Vagina (tissue), 2 donors: ENCODE measurements around the gene NSD2. TPM values are rescaled to one million over a fixed set of nuclear protein-coding genes. Genes with fewer than 3 reads are reported as not detected.
"Not testable (repeated sequence)": the region's sequence is repeated elsewhere in the genome, so short reads cannot be mapped to it uniquely, and the experiment has no call there.

Source experiments
- DNase-seq, 2 donors: peaks; one replicate each; pipeline ENCODE4 v3.0.0-alpha.2; 2017; ENCODE audit errors: extremely low spot score in 2 of 2
- H3K27ac ChIP-seq: fragments of 200-600 bp; sonication (generic); one replicate; pipeline ENCODE4 v1.5.1; 2019
- H3K27me3 ChIP-seq: fragments of 200-600 bp; sonication (generic); one replicate; pipeline ENCODE4 v1.5.1; 2019
- H3K36me3 ChIP-seq, 2 donors: fragments of 200-600 bp; sonication (generic); one replicate each; pipeline ENCODE4 v1.5.1; 2017 to 2019
- H3K4me1 ChIP-seq: fragments of 200-600 bp; sonication (generic); one replicate; pipeline ENCODE4 v1.5.1; 2019
- H3K4me3 ChIP-seq, 2 donors: fragments of 200-600 bp; sonication (generic); 1 replicate in 1 of 2; 2 replicates in 1 of 2; pipeline ENCODE4 v1.5.1; 2016 to 2019
- H3K9me3 ChIP-seq: fragments of 200-600 bp; sonication (generic); one replicate; pipeline ENCODE4 v1.5.1; 2019
- POLR2A ChIP-seq, 2 donors: fragments of 450-650 bp; IDR thresholded peaks; one replicate each; pipeline ENCODE4 v1.6.1; 2017; ENCODE audit warnings: antibody characterized with exemption in 2 of 2, mild to moderate bottlenecking in 2 of 2, moderate library complexity in 2 of 2
- POLR2AphosphoS5 ChIP-seq, 2 donors: sonication (generic); formaldehyde crosslinking; IDR thresholded peaks; one replicate each; pipeline ENCODE4 v1.9.0; 2017; ENCODE audit warnings: antibody characterized with exemption in 2 of 2, mild to moderate bottlenecking in 2 of 2, low read depth in 1 of 2; ENCODE audit not compliant: insufficient read depth in 1 of 2
- intact Hi-C: fragments of 100-400 bp; cut with DNase I; formaldehyde crosslinking; loops from one replicate; pipeline ENCODE4 v1.15.1; 2023
- total RNA-seq: library from RNA; depleted of rRNA; stranded (reverse); fragments of >200 nt; gene quantifications from one replicate; pipeline ENCODE4 v1.2.3, GENCODE V29; 2016
- TF ChIP-seq, protein P1 (sequence below), 3 experiments: fragments of 450-650 bp in 2 of 3; fragments of 200-600 bp in 1 of 3; sonication (generic) in 1 of 3; IDR thresholded peaks; one replicate each; pipeline ENCODE4 v1.5.1; 2017 to 2019; ENCODE audit warnings: antibody characterized with exemption in 3 of 3, mild to moderate bottlenecking in 2 of 3, moderate library complexity in 2 of 3

NSD2 gene
- total RNA-seq, 1 donor from 2014 or later: 38.5 TPM

DNA sequence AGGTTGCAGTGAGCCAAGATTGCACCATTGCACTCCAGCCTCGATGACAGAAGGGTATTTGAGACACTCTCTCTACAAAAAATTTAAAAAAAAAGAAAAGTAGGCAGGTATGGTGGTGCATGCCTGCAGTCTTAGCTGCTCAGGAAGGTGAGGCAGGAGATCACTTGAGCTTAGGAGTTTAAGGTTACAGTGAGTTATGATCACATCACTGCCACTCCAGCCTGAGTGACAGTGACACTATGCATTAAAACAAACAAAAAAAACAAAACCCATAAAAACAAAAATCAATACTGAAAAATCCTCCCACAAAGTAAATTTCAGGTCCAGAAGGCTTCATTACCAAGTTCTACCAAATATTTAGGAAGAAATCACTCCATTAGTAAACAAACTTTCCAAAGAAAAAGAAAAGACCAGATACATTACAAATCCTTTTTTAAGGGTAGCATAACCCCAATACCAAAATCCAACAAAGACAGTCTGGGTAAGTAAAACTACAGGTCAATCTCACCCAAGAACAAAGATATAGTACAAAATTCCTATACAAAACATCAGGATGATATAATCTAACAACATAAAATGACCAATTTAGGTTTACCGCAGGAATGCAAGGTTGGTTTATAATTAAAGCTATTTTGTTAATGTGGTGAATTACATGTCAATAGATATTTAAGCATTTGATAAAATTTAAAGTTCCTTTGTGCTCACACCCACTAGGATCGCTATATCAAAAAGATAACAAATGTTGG is 125.8 kb downstream of the NSD2 start:
- DNase-seq: no peak
- no peaks in the 10 kb centered on the region for H3K27me3 ChIP-seq
- intact Hi-C loops: no loop called here
- no peak overlapping the region for H3K27ac ChIP-seq
- H3K9me3 ChIP-seq: no peaks in the 10 kb centered on the region
- no peaks in the 10 kb centered on the region for H3K36me3 ChIP-seq
- H3K4me3 ChIP-seq: no peak overlapping the region
- TF ChIP-seq POLR2AphosphoS5 (IDR thresholded peaks at IDR 0.05; ENCODE audit: insufficient read depth in 1 of 2, low read depth in 1 of 2): no peak
- H3K4me1 ChIP-seq: peaks cover 15% of the 10 kb centered on the region

DNA sequence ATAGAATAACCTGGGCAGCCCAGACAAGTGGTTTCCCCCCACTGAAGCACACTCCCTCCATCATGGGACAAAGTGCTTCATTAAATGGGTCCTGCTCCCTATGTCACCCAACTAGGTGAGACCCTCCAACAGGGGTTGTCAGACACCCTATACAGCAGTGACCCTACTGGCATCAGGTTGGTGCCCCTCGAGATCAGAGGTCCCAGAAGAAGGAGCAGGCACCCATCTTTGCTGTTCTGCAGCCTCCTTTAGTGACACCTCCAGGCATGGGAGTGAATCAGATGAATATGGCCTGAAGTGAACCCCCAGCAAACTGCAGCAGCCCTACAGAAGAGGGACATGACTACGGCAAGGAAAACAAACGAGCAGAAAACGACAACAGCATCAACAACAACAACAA is 126.5 kb downstream of the NSD2 start:
- H3K27me3 ChIP-seq: no peaks in the 10 kb centered on the region
- H3K27ac ChIP-seq: no peak overlapping the region
- H3K9me3 ChIP-seq: no peaks in the 10 kb centered on the region
- peak in 1 of 2 donors; percentile 60 for DNase-seq
- TF ChIP-seq POLR2AphosphoS5 (IDR thresholded peaks at IDR 0.05; ENCODE audit: insufficient read depth in 1 of 2, low read depth in 1 of 2) (no peak), POLR2A (IDR thresholded peaks at IDR 0.05) (no peak)
- TF ChIP-seq, protein P1, sequence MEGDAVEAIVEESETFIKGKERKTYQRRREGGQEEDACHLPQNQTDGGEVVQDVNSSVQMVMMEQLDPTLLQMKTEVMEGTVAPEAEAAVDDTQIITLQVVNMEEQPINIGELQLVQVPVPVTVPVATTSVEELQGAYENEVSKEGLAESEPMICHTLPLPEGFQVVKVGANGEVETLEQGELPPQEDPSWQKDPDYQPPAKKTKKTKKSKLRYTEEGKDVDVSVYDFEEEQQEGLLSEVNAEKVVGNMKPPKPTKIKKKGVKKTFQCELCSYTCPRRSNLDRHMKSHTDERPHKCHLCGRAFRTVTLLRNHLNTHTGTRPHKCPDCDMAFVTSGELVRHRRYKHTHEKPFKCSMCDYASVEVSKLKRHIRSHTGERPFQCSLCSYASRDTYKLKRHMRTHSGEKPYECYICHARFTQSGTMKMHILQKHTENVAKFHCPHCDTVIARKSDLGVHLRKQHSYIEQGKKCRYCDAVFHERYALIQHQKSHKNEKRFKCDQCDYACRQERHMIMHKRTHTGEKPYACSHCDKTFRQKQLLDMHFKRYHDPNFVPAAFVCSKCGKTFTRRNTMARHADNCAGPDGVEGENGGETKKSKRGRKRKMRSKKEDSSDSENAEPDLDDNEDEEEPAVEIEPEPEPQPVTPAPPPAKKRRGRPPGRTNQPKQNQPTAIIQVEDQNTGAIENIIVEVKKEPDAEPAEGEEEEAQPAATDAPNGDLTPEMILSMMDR (IDR thresholded peaks at IDR 0.05): no peak
- H3K4me3 ChIP-seq: no peak overlapping the region
- H3K4me1 ChIP-seq: peaks cover 9% of the 10 kb centered on the region
- H3K36me3 ChIP-seq: no peaks in the 10 kb centered on the region
- intact Hi-C loops: no loop called here

DNA sequence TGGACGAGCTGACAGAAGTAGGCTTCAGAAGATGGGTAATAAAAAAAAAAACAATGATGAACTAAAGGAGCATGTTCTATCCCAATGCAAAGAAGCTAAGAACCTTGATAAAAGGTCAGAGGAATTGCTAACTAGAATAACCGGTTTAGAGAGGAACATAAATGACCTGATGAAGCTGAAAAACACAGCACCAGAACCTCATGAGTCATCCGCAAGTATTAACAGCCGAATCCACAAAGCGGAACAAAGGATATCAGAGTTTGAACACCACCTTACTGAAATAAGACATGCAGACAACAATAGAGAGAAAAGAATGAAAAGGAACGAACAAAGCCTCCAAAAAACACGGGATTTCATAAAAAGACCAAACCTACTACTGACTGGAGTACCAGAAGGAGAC is 127.1 kb downstream of the NSD2 start:
- intact Hi-C loops: no loop called here

DNA sequence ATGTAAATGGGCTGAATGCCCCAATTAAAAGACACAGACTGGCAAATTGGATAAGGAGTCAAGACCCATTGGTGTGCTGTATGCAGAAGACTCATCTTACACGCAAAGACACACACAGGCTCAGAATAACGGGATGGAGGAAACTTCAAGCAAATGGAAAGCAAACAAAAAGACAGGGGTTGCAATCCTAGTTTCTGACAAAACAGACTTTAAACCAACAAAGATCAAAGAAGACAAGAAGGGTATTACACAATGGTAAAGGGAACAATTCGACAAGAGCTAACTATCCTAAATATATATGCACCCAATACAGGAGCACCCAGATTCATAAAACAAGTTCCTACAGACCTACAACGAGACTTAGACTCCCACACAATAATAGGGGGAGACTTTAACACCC is 128.1 kb downstream of the NSD2 start:
- intact Hi-C loops, H3K4me1 ChIP-seq, H3K27me3 ChIP-seq, DNase-seq, H3K27ac ChIP-seq, H3K4me3 ChIP-seq, H3K9me3 ChIP-seq, H3K36me3 ChIP-seq: not testable (repeated sequence)

More for the DNA sequence above, 127.1 kb downstream of the NSD2 start:
- no peak for DNase-seq
- H3K4me1 ChIP-seq: peaks cover 3% of the 10 kb centered on the region
- H3K27ac ChIP-seq: no peak overlapping the region
- no peaks in the 10 kb centered on the region for H3K27me3 ChIP-seq
- no peak overlapping the region for H3K4me3 ChIP-seq
- H3K36me3 ChIP-seq: peaks cover 0 to 2% of the 10 kb centered on the region in 2 donors
- no peaks in the 10 kb centered on the region for H3K9me3 ChIP-seq
- TF ChIP-seq POLR2A (IDR thresholded peaks at IDR 0.05) (no peak), POLR2AphosphoS5 (IDR thresholded peaks at IDR 0.05; ENCODE audit: insufficient read depth in 1 of 2, low read depth in 1 of 2) (peak in 1 of 2 donors; percentile 65)
- TF ChIP-seq, protein P1 (IDR thresholded peaks at IDR 0.05): no peak

GRCh38 chr4:2003361-2003760 is 132.2 kb downstream of the NSD2 start:
- DNase-seq, intact Hi-C loops, H3K4me3 ChIP-seq, H3K27ac ChIP-seq, H3K27me3 ChIP-seq, H3K9me3 ChIP-seq: not testable (repeated sequence)
- peaks cover 23% of the 10 kb centered on the region for H3K4me1 ChIP-seq
- H3K36me3 ChIP-seq: peaks cover 0 to 16% of the 10 kb centered on the region in 2 donors

GRCh38 chr4:2006367-2006766 is 135.2 kb downstream of the NSD2 start:
- Histone ChIP-seq H3K4me1 (peaks cover 33% of the 10 kb centered on the region), H3K36me3 (peaks cover 0 to 16% of the 10 kb centered on the region in 2 donors), H3K27me3 (no peaks in the 10 kb centered on the region), H3K27ac (no peak overlapping the region), H3K4me3 (no peak overlapping the region), H3K9me3 (no peaks in the 10 kb centered on the region)
- no peak for TF ChIP-seq POLR2AphosphoS5 (IDR thresholded peaks at IDR 0.05; ENCODE audit: insufficient read depth in 1 of 2, low read depth in 1 of 2)
- no peak for TF ChIP-seq POLR2A (IDR thresholded peaks at IDR 0.05)
- intact Hi-C loops: no loop called here
- DNase-seq: no peak

- Histone ChIP-seq H3K27ac (no peak overlapping the region), H3K9me3 (no peaks in the 10 kb centered on the region), H3K27me3 (no peaks in the 10 kb centered on the region), H3K36me3 (peaks cover 0 to 16% of the 10 kb centered on the region in 2 donors), H3K4me3 (peak overlapping the region; percentile 70 to 95), H3K4me1 (peaks cover 33% of the 10 kb centered on the region)
- no peak for DNase-seq
- intact Hi-C loops: no loop called here
- TF ChIP-seq POLR2AphosphoS5 (IDR thresholded peaks at IDR 0.05; ENCODE audit: insufficient read depth in 1 of 2, low read depth in 1 of 2) (no peak), POLR2A (IDR thresholded peaks at IDR 0.05) (no peak)
- TF ChIP-seq, protein P1 (IDR thresholded peaks at IDR 0.05): no peak
Observed at GRCh38 chr4:2006956-2007653, 135.9 kb downstream of the NSD2 start.
